GM06990 (cell line): ENCODE results near the gene TTLL3.

ENCODE experiments used
- DNase-seq: peaks from one replicate; pipeline ENCODE4 v3.0.0-alpha.2; 2011; ENCODE audit not compliant: insufficient read length; ENCODE audit errors: extremely low read depth
- H3K27me3 ChIP-seq: replicated peaks from 2 replicates; pipeline ENCODE4 v1.6.0; 2011; ENCODE audit warnings: low read length; ENCODE audit not compliant: control insufficient read depth, insufficient read depth
- H3K36me3 ChIP-seq: 2 replicates; pipeline ENCODE4 v1.5.1; 2011; ENCODE audit warnings: low read length; ENCODE audit not compliant: control insufficient read depth, insufficient read depth
- H3K4me3 ChIP-seq: replicated peaks from 2 replicates; pipeline ENCODE4 v1.5.1; 2011; ENCODE audit warnings: low read depth, mild to moderate bottlenecking, control low read depth, low read length
- CTCF ChIP-seq: IDR thresholded peaks from 2 replicates; pipeline ENCODE4 v1.5.1; 2011; ENCODE audit warnings: low read length, control low read depth, mild to moderate bottlenecking, inconsistent platforms; ENCODE audit not compliant: insufficient read depth, poor library complexity, severe bottlenecking

TTLL3 gene

GRCh38 chr3:9879830-9880549 lies 69.9 kb downstream of the TTLL3 start, which contains the start of gene CIDEC:
TSS of gene CIDEC (minus strand) at chr3:9880253. CDS start at chr3:9878486, 1,767 bp downstream.
- H3K36me3 ChIP-seq: no peaks in the 10 kb centered on the region
- no peak for TF ChIP-seq CTCF
- H3K4me3 ChIP-seq: no peak within 1 kb of the TSS
- DNase-seq: no peak
- H3K27me3 ChIP-seq: no peaks in the 10 kb centered on the region

- no peak for DNase-seq
- Histone ChIP-seq H3K36me3 (no peaks in the 10 kb centered on the region), H3K27me3 (no peaks in the 10 kb centered on the region), H3K4me3 (no peak overlapping the region)
- no peak for TF ChIP-seq CTCF
These were observed 71.4 kb downstream of the TTLL3 start for GRCh38 chr3:9881441-9881840.

DNA sequence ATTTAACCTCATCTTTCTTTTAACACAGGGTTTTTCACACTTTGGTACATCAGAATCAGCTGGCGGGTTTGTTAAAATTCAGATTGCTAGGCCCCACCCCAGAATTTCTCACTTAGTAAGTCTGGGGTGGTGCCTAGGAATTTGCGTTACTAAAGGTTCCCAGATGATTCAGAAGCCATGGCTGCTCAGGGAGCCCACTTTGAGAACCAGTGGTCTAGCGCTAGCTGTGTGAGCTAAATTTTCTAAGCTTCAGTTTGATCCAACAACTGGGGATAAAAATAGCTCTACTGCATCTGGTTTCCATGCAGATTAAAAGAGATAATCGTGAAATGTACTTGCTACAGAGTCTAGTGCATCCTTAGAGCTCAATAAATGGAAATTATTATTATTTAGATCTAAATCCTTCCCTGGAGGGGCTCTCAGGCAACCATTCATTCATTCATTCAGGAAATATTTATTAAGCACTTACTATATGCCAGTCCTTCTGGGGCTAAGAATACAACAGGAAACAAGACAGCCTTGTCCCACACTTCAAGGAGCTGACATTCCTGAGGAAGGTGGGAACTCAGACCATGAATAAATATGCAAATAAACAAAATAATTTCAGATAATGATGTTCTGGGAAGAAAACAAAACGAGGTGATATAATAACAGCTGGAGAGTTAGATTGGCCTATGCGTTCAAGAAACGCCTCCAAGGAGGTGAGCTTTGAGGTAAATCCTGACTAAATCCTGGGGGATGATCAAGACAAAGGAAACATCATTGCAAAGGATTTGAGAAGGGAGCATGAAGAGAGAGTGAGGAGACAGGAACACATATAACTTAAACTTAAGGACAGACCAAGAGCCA lies 73.9 kb downstream of the TTLL3 start:
- no peaks in the 10 kb centered on the region for H3K36me3 ChIP-seq
- TF ChIP-seq CTCF: no peak
- H3K4me3 ChIP-seq: no peak overlapping the region
- H3K27me3 ChIP-seq: no peaks in the 10 kb centered on the region
- no peak for DNase-seq

GRCh38 chr3:9884555-9885165 lies 74.6 kb downstream of the TTLL3 start:
- Histone ChIP-seq H3K27me3 (no peaks in the 10 kb centered on the region), H3K36me3 (no peaks in the 10 kb centered on the region), H3K4me3 (no peak overlapping the region)
- no peak for TF ChIP-seq CTCF
- DNase-seq: no peak
